Ovary (tissue), 9 donors: ENCODE data around the gene ZC3H14. TPM values are rescaled to one million over a fixed set of nuclear protein-coding genes. Genes with fewer than 3 reads are reported as not detected.

ENCODE experiments used
- DNase-seq, 5 donors: peaks; one replicate each; pipeline ENCODE4 v3.0.0-alpha.2; 2019 to 2020
- H3K27ac ChIP-seq, 2 donors: fragments of 200-600 bp; one replicate each; pipeline versions ENCODE4 v1.5.1 to v1.8.0; 2019 to 2022
- H3K27me3 ChIP-seq: fragments of 200-600 bp; one replicate; pipeline ENCODE4 v1.8.0; 2022
- H3K36me3 ChIP-seq: fragments of 200-600 bp; sonication (generic); one replicate; pipeline ENCODE4 v1.5.1; 2019
- H3K4me1 ChIP-seq: one replicate; pipeline ENCODE4 v1.8.1; 2013; ENCODE audit warnings: mild to moderate bottlenecking, moderate library complexity; ENCODE audit not compliant: insufficient read depth
- H3K4me3 ChIP-seq: fragments of 200-600 bp; sonication (generic); one replicate; pipeline ENCODE4 v1.5.1; 2017
- H3K9me3 ChIP-seq, 2 donors: fragments of 200-600 bp in 1 of 2; sonication (generic) in 1 of 2; one replicate each; pipeline versions ENCODE4 v1.5.1 to v1.8.1; 2013 to 2019; ENCODE audit warnings: mild to moderate bottlenecking in 1 of 2, moderate library complexity in 1 of 2
- CTCF ChIP-seq, 3 donors: fragments of 450-650 bp in 2 of 3; fragments of 200-600 bp in 1 of 3; IDR thresholded peaks; one replicate each; pipeline versions ENCODE4 v1.5.1 to v1.8.0; 2016 to 2022; ENCODE audit warnings: antibody characterized with exemption in 3 of 3, mild to moderate bottlenecking in 1 of 3
- EP300 ChIP-seq: sonication (generic); formaldehyde crosslinking; IDR thresholded peaks from one replicate; pipeline ENCODE4 v1.6.1; 2017; ENCODE audit warnings: antibody characterized with exemption
- POLR2A ChIP-seq: fragments of 450-650 bp; IDR thresholded peaks from one replicate; pipeline ENCODE4 v1.6.1; 2017; ENCODE audit warnings: antibody characterized with exemption, mild to moderate bottlenecking, moderate library complexity
- WGBS, 3 donors: extraction: QIAGEN DNeasy Blood & Tissue Kit in 1 of 3; methylation state at CpG; one replicate each; pipeline versions ENCODE4 v1.1.5 to v1.1.7; 2013 to 2017; 5-methylcytosine and 5-hydroxymethylcytosine counted together
- intact Hi-C, 4 donors: fragments of 100-400 bp; cut with DNase I; formaldehyde crosslinking; loops; one replicate each; pipeline versions ENCODE4 v1.11.0 to v1.15.1; 2022 to 2023
- polyA plus RNA-seq, 2 donors: library from polyadenylated mRNA; stranded (reverse); fragments of 200-250 nt in 1 of 2; fragments of 350-450 nt in 1 of 2; fragmentation: Illumina TruSeq in 1 of 2; extraction: RNeasy Lipid Tissue Mini Kit (QIAGEN cat#74804) in 1 of 2; gene quantifications; one replicate each; pipeline ENCODE4 v1.2.3, GENCODE V29; 2013 to 2014
- total RNA-seq, 7 donors: library from RNA; depleted of rRNA in 2 of 7; stranded (reverse); fragments of >200 nt in 2 of 7; fragmentation: NEBNext Ultra II Directional in 3 of 7; extraction: Animal tissue kit (Norgen Biotek cat#: 25700) in 3 of 7; gene quantifications; one replicate each; pipeline versions ENCODE4 v1.1.0 to v1.2.4, GENCODE V29; 2016 to 2023
- donor health status: DM: no; HTN: no; CAD: no; lungs with moderate emphysema.
- donor health status: DM: no; HTN: no; CAD: no.
- donor health status: Bipolar disorder and iron deficiency.
- donor health status: DM: yes; HTN: yes; CAD: no.
- donor health status: DM: no; HTN: no; CAD: no.
- donor health status: DM: yes; HTN: yes; CAD: no.

ZC3H14 gene
- total and polyA plus RNA-seq, 9 donors: 30.2 to 63.2 (median 57.1) TPM

GRCh38 chr14:88614218-88614907 lies 51.5 kb downstream of the ZC3H14 start:
- no peaks in the 10 kb centered on the region for H3K4me1 ChIP-seq
- no peaks in the 10 kb centered on the region for H3K9me3 ChIP-seq
- intact Hi-C loops: no loop called here
- 65 to 66% (median 65%) methylated on average over 3 of the region's 3 CpGs for WGBS, 3 donors
- TF ChIP-seq POLR2A (no peak), EP300 (no peak)
- H3K4me3 ChIP-seq: no peak overlapping the region
- no peaks in the 10 kb centered on the region for H3K27me3 ChIP-seq
- no peak overlapping the region for H3K27ac ChIP-seq
- H3K36me3 ChIP-seq: peaks cover 2% of the 10 kb centered on the region
- no peak for DNase-seq

GRCh38 chr14:88616697-88617096 lies 53.9 kb downstream of the ZC3H14 start:
- no peak for DNase-seq
- H3K9me3 ChIP-seq: no peaks in the 10 kb centered on the region
- H3K27ac ChIP-seq: no peak overlapping the region
- 93 to 100% (median 96%) methylated on average over 1 of the region's 1 CpG for WGBS, 3 donors
- H3K4me3 ChIP-seq: no peak overlapping the region
- H3K4me1 ChIP-seq: no peaks in the 10 kb centered on the region
- TF ChIP-seq POLR2A (no peak), CTCF (IDR thresholded peaks at IDR 0.05) (no peak), EP300 (no peak)
- H3K36me3 ChIP-seq: no peaks in the 10 kb centered on the region
- no peaks in the 10 kb centered on the region for H3K27me3 ChIP-seq
- intact Hi-C loops: no loop called here

- H3K27me3 ChIP-seq: no peaks in the 10 kb centered on the region
- 94 to 100% (median 94%) methylated on average over 1 of the region's 1 CpG for WGBS, 3 donors
- H3K9me3 ChIP-seq: no peaks in the 10 kb centered on the region
- intact Hi-C loops: no loop called here
- TF ChIP-seq CTCF (IDR thresholded peaks at IDR 0.05) (no peak), POLR2A (no peak), EP300 (no peak)
- H3K4me3 ChIP-seq: no peak overlapping the region
- H3K27ac ChIP-seq: no peak overlapping the region
- H3K36me3 ChIP-seq: no peaks in the 10 kb centered on the region
- H3K4me1 ChIP-seq: no peaks in the 10 kb centered on the region
- no peak for DNase-seq
Observed at GRCh38 chr14:88617479-88617878, 54.6 kb downstream of the ZC3H14 start.

- H3K27ac ChIP-seq: no peak overlapping the region
- WGBS, 3 donors: 61 to 74% (median 73%) methylated on average over 5 of the region's 5 CpGs
- no peaks in the 10 kb centered on the region for H3K4me1 ChIP-seq
- intact Hi-C loops: no loop called here
- H3K9me3 ChIP-seq: no peaks in the 10 kb centered on the region
- no peak overlapping the region for H3K4me3 ChIP-seq
- DNase-seq: no peak
- H3K36me3 ChIP-seq: no peaks in the 10 kb centered on the region
- no peaks in the 10 kb centered on the region for H3K27me3 ChIP-seq
- TF ChIP-seq POLR2A (no peak), CTCF (IDR thresholded peaks at IDR 0.05) (no peak), EP300 (no peak)
Observed at GRCh38 chr14:88618476-88618875, 55.6 kb downstream of the ZC3H14 start.

GRCh38 chr14:88621100-88621499 lies 58.3 kb downstream of the ZC3H14 start:
- no peak for DNase-seq
- no peaks in the 10 kb centered on the region for H3K4me1 ChIP-seq
- no peaks in the 10 kb centered on the region for H3K9me3 ChIP-seq
- no peaks in the 10 kb centered on the region for H3K27me3 ChIP-seq
- no peaks in the 10 kb centered on the region for H3K36me3 ChIP-seq
- H3K27ac ChIP-seq: no peak overlapping the region
- H3K4me3 ChIP-seq: no peak overlapping the region
- WGBS, 3 donors: 14 to 30% (median 21%) methylated on average over 2 of the region's 2 CpGs
- intact Hi-C loops: no loop called here
- no peak for TF ChIP-seq POLR2A
- TF ChIP-seq EP300: no peak
